CD4-positive, alpha-beta T cell (primary cell): ENCODE measurements around the gene SLC24A3. TPM values are rescaled to one million over a fixed set of nuclear protein-coding genes. Genes with fewer than 3 reads are reported as not detected.

Experiments
- ATAC-seq: fragments of 200-7000 bp; cut with Tn5 transposase; one replicate; pipeline ENCODE4 v1.10.0; 2022; ENCODE audit warnings: mild to moderate bottlenecking; ENCODE audit not compliant: poor library complexity
- CTCF ChIA-PET: fragments of 350-600 bp; sonication (Branson Sonifier 250); formaldehyde crosslinking; loops from one replicate; lab custom pipeline; 2021; ENCODE audit warnings: antibody characterized with exemption, inconsistent platforms; lab: Charles Lee
- POLR2A ChIA-PET: fragments of 350-600 bp; sonication (Branson Sonifier 250); formaldehyde crosslinking; loops from one replicate; lab custom pipeline; 2021; ENCODE audit warnings: antibody characterized with exemption, inconsistent platforms; lab: Charles Lee
- DNase-seq, 14 experiments: peaks; one replicate each; pipeline ENCODE4 v3.0.0-alpha.2; 2013 to 2020; ENCODE audit warnings: mixed read lengths in 2 of 14
- H3K27ac ChIP-seq, 2 donors: one replicate each; pipeline versions ENCODE4 v1.5.1 to v1.7.0; 2013; ENCODE audit warnings: low read length in 2 of 2, low read depth in 1 of 2, mild to moderate bottlenecking in 1 of 2
- H3K27me3 ChIP-seq, 2 experiments: 1 replicate in 1 of 2; 2 replicates in 1 of 2; pipeline versions ENCODE4 v1.6.1 to v1.7.0; 2013; ENCODE audit warnings: low read length in 2 of 2, control low read depth in 1 of 2, mild to moderate bottlenecking in 1 of 2, moderate library complexity in 1 of 2; ENCODE audit not compliant: insufficient read depth in 2 of 2, control insufficient read depth in 1 of 2
- H3K36me3 ChIP-seq: one replicate; pipeline ENCODE4 v1.6.1; 2013; ENCODE audit warnings: low read length, control low read depth; ENCODE audit not compliant: insufficient read depth
- H3K4me1 ChIP-seq: one replicate; pipeline ENCODE4 v1.6.1; 2013; ENCODE audit warnings: low read length, control low read depth; ENCODE audit not compliant: insufficient read depth
- H3K4me3 ChIP-seq: one replicate; pipeline ENCODE4 v1.5.1; 2013; ENCODE audit warnings: mild to moderate bottlenecking, low read length, moderate library complexity
- H3K9me3 ChIP-seq, 2 experiments: 1 replicate in 1 of 2; 2 replicates in 1 of 2; pipeline versions ENCODE4 v1.6.1 to v1.7.0; 2013; ENCODE audit warnings: low read length in 2 of 2, mild to moderate bottlenecking in 2 of 2, control low read depth in 1 of 2, moderate library complexity in 1 of 2; ENCODE audit not compliant: control insufficient read depth in 1 of 2, insufficient read depth in 1 of 2
- H3K27ac Mint-ChIP-seq: one replicate; pipeline ENCODE4 v1.8.0; 2020; ENCODE audit warnings: mixed read lengths
- H3K27me3 Mint-ChIP-seq: one replicate; pipeline ENCODE4 v1.8.0; 2021; ENCODE audit warnings: mixed read lengths
- H3K36me3 Mint-ChIP-seq: one replicate; pipeline ENCODE4 v1.8.0; 2021; ENCODE audit warnings: low read depth, mixed read lengths
- H3K4me1 Mint-ChIP-seq: one replicate; pipeline ENCODE4 v1.8.0; 2021; ENCODE audit warnings: low read depth, mixed read lengths
- H3K4me3 Mint-ChIP-seq: one replicate; pipeline ENCODE4 v1.8.0; 2020; ENCODE audit warnings: mild to moderate bottlenecking, mixed read lengths
- H3K9me3 Mint-ChIP-seq: one replicate; pipeline ENCODE4 v1.8.0; 2020; ENCODE audit warnings: mixed read lengths
- intact Hi-C, 2 experiments: fragments of 100-400 bp; cut with DNase I in 1 of 2; cut with micrococcal nuclease in 1 of 2; formaldehyde crosslinking; loops; one replicate each; pipeline versions ENCODE4 v1.15.1 to v1.9.0; 2023 to 2025; cut with DNase I, micrococcal nuclease
- total RNA-seq, 174 experiments: library from RNA in 2 of 174; stranded (reverse) in 2 of 174; gene quantifications; one replicate each; pipeline ENCODE4 v1.2.3 and lab custom pipeline; 2021 to 2026
- TF ChIP-seq, protein P1 (sequence below): fragments of 200-600 bp; IDR thresholded peaks from one replicate; pipeline ENCODE4 v1.8.0; 2022; ENCODE audit warnings: antibody characterized with exemption, mild to moderate bottlenecking

SLC24A3 gene
- total RNA-seq, 2 experiments from 2014 or later, result not detected

DNA sequence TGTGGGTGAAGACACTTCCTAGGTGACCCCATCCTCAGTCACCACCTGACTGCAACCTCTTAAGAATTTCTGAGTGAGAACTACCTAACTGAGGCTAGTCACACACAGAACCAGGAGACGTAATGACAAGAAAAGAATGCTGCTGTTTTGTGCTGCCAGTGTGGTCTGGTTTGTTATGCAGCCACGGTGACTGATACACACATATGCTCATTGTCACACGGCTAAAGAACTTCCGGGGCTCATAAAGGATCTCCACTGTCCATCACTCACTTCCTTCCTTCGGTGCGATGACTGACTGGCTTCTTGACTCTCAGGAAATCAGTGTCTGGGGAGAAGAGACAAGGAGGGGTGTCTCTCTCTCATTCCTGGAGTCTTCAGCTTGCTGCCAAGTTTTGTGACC is 88.0 kb downstream of the SLC24A3 start:
- intact Hi-C loops, result no loop called here
- no peak overlapping the region for H3K4me3 ChIP-seq
- ATAC-seq (no peak), DNase-seq (no peak)
- Mint-ChIP-seq H3K27me3 (no peaks in the 10 kb centered on the region), H3K36me3 (no peaks in the 10 kb centered on the region), H3K4me1 (no peaks in the 10 kb centered on the region), H3K4me3 (no peak overlapping the region), H3K9me3 (peaks cover 2% of the 10 kb centered on the region), H3K27ac (no peak overlapping the region)
- no peaks in the 10 kb centered on the region for H3K36me3 ChIP-seq
- POLR2A ChIA-PET, result no interaction called here
- H3K27ac ChIP-seq, result no peak overlapping the region
- H3K9me3 ChIP-seq, result no peaks in the 10 kb centered on the region
- no peaks in the 10 kb centered on the region for H3K27me3 ChIP-seq
- TF ChIP-seq, protein P1, sequence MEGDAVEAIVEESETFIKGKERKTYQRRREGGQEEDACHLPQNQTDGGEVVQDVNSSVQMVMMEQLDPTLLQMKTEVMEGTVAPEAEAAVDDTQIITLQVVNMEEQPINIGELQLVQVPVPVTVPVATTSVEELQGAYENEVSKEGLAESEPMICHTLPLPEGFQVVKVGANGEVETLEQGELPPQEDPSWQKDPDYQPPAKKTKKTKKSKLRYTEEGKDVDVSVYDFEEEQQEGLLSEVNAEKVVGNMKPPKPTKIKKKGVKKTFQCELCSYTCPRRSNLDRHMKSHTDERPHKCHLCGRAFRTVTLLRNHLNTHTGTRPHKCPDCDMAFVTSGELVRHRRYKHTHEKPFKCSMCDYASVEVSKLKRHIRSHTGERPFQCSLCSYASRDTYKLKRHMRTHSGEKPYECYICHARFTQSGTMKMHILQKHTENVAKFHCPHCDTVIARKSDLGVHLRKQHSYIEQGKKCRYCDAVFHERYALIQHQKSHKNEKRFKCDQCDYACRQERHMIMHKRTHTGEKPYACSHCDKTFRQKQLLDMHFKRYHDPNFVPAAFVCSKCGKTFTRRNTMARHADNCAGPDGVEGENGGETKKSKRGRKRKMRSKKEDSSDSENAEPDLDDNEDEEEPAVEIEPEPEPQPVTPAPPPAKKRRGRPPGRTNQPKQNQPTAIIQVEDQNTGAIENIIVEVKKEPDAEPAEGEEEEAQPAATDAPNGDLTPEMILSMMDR, result no peak
- H3K4me1 ChIP-seq, result no peaks in the 10 kb centered on the region
- CTCF ChIA-PET, result no interaction called here

DNA sequence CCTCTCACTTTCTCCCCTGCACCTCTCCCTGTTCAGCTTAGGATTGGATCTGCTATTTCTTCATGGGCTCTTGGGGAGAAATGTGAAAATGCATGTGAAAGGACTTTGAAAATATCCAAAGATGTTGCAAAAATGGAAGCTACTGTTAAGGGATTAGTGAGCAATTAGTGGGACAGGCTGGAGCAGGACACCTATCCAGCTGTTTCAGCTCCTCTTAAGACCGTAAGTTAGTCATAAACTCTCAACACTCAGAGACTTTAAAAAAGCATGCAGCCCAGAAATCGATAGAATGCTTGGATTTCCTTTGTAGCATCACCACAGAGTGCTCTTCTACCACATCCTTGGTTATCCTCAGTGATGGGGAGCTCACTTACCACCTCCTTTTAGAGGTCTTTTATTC is 88.7 kb downstream of the SLC24A3 start:
- CTCF ChIA-PET, result no interaction called here
- ATAC-seq, result no peak

DNA sequence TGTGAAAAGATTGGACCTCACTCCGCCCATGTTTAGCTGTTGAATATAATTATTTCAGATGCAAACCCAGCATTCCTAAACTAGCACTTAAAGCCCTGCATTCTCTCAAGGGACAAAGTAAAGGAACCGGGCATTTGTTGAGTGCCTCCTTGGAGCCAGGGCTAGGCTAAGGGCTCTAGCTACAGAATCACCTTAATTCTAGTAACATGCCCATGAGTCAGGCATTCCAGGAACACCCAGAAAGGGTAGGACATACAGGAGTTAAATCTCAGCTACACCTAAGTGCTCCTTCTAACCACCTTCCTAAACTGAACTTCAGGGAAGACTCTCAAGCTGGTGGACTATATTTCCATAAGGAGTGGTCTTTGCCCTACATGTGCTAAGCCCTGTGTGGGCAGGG is 89.4 kb downstream of the SLC24A3 start:
- intact Hi-C loops, result no loop called here
- Histone ChIP-seq H3K36me3 (no peaks in the 10 kb centered on the region), H3K27me3 (no peaks in the 10 kb centered on the region), H3K27ac (no peak overlapping the region), H3K9me3 (no peaks in the 10 kb centered on the region), H3K4me3 (no peak overlapping the region), H3K4me1 (no peaks in the 10 kb centered on the region)
- no peak overlapping the region for H3K27ac Mint-ChIP-seq
- DNase-seq (no peak), ATAC-seq (no peak)
- no peaks in the 10 kb centered on the region for H3K36me3 Mint-ChIP-seq
- no peaks in the 10 kb centered on the region for H3K27me3 Mint-ChIP-seq
- peaks cover 2% of the 10 kb centered on the region for H3K9me3 Mint-ChIP-seq
- POLR2A ChIA-PET, result no interaction called here
- TF ChIP-seq, protein P1, result no peak
- no peak overlapping the region for H3K4me3 Mint-ChIP-seq
- H3K4me1 Mint-ChIP-seq, result no peaks in the 10 kb centered on the region
- CTCF ChIA-PET, result no interaction called here

More for the DNA sequence above, 88.7 kb downstream of the SLC24A3 start:
- DNase-seq, result no peak
- POLR2A ChIA-PET, result no interaction called here
- H3K4me1 ChIP-seq, result no peaks in the 10 kb centered on the region
- no peaks in the 10 kb centered on the region for H3K27me3 ChIP-seq
- H3K9me3 ChIP-seq, result no peaks in the 10 kb centered on the region
- no peak overlapping the region for H3K4me3 ChIP-seq
- Mint-ChIP-seq H3K4me3 (no peak overlapping the region), H3K27me3 (no peaks in the 10 kb centered on the region), H3K36me3 (no peaks in the 10 kb centered on the region), H3K27ac (no peak overlapping the region), H3K9me3 (peaks cover 2% of the 10 kb centered on the region), H3K4me1 (no peaks in the 10 kb centered on the region)
- intact Hi-C loops, result no loop called here
- TF ChIP-seq, protein P1, result no peak
- H3K27ac ChIP-seq, result no peak overlapping the region
- H3K36me3 ChIP-seq, result no peaks in the 10 kb centered on the region
